ENCODE data around the gene SLX9.

The SLX9 gene

DNA sequence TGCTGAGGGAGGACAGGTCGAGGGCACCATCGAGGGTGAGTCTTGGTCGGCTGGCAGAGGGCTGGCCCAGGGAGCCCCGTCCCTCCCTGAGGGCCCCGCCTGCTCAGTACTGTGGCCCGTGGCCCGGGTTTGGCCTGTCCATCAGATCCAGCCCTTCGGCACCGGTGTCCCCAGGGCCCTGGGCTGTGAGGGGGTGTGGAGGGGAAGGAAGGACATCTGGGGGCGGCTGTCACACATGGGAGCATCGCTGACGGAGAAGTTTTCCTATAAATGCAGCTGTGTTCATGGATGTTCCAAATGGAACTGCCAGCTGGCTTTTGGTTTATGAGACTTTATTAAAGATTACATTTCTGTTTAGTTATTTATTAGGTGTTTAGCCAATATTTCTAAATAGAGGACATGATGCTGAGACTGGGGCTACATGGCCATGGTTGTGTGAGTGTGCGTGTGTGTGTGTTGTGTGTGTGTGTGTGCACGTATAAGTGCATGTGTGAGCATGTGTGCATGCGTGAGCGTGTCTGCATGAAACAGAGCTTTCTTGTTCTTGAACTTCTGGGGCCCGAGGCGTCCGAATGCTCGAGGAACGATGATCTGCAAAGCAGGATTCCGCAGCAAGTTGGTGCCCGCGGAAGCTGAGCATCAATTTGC is 54.3 kb downstream of the SLX9 start:
- DNase-seq: no peak

DNA sequence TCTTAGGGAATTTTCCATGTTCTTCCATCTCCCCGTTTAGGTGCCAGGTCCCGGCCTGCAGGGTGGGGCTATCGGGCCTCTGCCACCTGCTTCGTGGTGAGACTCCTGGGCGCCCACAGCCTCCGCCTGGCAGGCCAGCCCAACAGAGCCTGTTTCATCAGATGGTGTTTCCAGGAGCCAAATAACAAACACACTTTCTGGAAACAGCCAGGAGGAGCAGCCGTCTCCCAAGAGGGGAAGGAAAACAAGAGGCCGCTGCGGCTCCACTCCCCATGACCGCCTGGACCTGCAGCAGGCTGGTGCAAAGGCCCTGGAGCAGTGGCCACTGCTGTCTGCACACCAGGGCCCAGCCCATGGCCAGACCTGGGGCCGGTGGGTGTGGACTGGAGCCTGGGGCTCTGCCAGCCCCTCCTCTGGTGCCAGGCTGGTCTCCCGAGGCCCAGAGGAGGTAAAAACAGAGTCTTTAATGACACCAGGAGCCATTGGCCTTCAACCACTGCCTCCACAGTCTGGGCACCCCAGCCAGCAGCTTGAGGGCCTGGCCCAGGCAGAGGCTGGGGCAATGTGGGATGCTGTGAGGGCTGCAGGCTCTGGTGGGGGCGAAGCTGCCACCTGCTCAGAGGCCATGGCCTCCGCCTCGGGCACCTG is 55.0 kb downstream of the SLX9 start:
- no peak for DNase-seq

DNA sequence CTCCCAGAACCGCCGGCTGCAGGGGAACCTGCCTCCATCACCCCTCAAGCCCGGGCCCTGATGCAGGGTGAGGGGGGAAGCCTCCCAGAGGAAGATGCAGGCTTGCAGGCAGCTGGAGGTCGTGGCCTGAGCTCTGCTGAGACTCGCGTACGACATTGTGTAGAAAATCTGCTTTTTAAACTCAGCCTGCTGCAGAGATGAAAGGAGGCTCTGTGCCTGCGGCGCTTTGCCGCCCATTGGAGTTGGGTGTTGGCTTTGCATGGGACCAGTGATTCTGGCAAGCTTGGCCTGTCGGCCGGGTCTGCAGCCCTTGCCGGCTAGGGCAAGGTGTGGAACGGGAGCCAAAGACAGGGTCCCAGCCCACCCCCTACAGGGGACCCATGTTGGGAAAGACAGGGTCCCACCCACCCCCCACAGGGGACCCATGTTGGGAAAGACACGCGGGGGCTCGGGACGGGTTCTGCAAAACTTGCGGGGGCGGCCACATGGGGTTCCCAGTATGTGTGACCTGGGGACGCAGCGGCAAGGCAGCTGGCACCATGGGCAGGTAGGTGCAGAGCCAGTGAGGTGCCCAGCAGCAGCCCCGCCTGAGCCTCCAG is 55.6 kb downstream of the SLX9 start:
- no peak for DNase-seq

DNA sequence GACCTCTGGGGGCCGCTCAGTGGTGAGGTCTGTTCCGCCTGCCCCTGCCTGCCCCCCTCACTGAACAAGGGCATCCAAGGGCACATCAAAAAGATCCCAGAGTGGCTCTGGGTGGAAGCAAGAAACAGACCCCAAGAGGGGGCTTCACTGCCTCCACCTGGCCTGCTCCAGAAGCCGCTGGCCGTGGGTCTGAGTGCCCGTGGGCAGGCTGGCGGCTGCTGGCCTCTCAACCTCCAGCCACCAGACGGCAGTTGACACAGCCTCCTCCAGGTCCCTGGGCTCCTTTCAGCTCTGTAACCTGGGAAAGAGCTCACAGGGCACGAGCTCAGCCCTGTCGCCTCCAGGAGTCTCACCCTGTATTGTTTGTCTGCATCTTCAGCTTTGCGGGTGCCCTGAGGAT is 56.3 kb downstream of the SLX9 start:
- DNase-seq: no peak

DNA sequence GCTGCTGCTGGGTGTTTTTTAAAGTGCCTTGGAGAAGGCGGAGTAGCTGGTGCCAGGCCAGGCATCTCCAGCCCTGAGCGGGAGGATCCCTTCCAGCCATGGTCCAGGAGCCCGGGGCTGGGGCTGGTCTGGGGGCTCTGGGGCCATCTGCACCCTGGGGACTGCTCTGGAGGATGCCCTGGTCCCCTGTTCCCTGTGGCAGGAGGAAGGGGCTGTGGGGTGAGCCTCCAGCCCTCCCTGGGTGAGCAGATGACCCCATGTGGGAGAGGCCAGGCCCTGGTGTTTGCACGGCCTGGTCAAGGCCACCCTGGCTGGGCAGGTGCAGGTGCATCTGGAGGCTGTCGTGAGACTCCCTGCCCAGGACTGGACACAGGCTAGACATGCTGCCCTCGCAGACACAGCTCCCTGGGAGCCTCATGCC is 56.7 kb downstream of the SLX9 start:
- no peak for DNase-seq

DNA sequence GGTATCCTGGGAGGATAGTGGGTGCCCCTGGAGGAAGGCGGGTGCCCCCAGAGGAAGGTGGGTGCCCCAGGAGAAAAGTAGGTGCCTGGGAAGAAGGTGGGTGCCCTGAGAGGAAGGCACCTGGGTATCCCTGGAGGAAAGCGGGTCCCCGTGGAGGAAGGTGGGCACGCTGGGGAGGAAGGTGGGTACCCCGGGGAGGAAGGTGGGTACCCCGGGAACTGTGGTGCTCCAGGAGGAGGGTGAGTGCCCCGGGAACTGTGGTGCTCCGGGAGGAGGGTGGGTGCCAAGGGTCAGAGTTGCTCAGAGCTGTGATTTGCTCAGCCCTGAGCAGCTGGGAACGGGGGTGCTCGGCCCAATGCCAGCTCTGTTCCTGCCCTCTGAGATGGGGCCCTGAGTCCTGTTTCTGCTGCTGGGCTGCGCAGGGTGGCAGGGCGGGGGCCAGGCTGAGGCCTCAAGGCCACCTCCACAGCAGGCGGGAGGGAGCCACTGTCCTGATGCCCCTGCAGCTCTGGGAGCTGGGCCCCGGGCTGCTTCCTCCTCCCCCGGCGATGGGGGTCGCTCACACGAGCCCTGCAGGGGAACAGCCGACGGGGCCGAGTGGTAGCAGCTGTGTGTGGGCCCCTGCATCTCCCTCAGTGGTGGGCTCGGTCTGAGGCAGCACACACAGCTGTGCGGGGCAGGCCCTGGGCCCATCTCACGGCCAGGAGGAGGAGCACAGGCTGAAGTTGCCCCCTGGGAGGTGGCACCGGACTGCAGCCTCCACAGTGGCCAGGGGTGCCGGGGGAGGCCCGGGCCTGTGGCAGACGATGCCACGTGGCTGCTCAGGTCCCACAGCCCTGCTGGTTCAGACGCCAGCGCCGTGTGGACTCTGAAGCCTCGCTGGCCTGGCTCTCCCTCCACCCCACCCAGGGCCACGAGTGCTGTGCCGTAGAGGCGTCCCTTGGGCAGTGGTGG is 57.4 kb downstream of the SLX9 start:
- no peak for DNase-seq

DNA sequence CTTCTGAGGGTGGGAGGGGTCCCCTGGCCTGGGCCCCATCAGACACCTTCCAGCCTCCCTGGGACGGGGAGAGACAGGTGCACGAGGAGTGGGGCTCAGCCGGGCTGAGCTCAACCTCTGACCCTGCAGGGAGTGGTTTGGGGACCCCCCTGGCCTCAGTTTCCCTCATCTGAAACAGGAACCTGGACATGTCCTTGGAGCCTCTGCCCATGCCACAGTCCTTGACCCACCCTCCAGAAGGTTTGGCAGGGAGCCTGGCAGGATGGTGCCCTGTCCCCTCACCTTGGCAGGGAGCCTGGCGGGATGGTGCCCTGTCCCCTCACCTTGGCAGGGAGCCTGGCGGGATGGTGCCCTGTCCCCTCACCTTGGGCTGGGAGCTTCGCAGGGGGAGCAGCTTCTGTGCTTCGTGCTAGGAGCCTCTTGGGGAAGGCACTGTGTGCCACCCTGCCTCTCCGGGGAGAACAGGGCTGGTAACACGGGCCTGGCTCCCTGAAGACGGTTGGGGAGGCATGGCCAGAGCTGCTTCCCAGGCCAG is 58.3 kb downstream of the SLX9 start:
- DNase-seq: no peak

DNA sequence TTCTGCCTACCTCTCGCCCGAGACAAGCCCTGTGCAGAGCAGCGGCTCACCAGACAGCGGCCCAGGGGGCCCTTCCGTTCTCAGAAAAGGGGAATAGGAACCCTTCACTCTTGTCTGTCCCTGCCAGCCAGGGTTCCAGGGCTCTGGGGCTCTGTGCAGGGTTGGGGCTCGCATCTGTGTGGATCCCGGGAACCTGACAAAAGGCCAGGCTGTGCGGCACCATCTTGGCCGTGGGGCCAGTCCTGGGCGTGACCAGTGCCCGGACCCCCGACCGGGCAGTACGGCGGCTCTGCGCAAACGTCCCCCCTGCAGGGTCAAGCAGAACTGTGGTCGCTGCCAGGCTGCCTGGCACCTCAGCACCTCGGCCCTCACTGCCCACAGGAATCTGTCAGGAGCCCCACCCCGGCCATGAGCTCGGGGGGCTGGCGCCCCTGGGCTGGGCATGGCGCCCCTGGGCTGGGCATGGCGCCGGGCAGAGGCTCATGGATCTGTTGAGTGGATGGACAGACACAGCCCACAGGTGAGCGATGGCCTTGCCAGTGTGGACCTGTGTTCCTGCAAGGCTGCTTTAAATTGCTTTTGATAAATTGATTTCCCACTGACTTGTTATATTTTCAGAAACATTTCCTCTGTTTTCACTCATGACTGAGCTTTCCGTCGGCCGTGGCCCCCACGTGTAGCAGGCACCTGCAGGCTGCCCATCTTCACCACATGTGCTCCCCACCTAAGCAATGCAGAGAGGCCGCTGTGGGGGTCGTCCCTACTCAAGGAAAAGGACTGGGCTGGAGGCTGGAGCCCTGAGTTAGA is 59.0 kb downstream of the SLX9 start:
- no peak for DNase-seq

DNA sequence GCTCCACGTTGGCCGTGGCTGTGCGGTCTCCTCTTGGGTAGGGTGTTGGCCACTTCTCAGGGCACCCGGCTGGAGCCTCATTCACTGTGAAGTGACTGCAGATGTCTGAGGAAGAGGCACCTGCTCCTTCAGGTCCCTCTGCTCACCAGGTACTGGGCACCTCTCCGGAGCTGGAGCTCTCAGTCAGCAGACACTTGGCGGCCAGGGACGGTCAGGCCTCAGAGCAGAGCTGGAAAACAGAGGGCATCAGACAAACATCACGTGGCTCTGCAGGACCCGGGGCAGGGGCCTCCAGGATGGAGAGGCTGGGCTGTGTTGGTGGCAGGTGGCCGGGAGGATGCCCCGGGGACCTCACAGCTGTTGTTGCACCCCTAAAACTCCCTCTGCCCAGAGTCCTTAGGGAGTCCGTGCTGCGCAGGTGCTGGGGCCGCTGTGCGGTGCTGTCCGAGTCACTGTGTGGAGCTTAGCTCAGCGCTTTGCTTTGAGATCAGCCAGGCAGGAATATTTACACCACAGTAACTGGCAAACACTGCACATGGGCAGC is 59.7 kb downstream of the SLX9 start:
- no peak for DNase-seq

DNA sequence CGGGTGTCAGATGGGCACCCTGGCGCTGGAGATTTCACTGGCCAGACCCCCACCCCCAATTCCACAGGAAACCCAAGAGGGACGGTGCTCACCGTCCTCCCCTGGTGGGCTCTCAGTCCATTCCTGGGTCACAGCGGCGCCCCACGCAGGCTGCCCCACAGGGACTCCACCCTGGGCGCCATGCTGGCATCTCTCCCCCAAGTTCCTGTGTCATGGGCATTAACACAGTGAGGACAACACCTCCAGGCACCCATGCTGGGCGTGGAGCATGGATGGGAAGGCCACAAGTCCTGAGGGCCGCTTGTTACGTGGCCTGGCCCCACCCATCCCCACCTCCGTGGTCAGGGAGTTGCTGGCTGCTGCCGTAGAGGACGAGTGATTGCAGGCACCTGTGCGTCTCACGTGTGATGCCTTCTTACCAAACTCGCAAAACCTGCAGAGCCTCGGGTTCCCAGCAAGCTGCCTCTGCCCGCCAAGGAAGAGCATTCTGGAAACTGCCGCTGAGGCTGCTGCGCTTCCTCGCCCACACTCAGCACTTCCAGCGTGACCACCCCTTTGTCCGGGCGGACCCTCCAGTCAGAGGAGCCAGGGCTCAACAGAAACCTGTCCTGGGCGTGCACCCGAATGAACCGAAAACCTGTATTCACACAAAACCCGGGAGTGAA is 60.3 kb downstream of the SLX9 start:
- no peak for DNase-seq

DNA sequence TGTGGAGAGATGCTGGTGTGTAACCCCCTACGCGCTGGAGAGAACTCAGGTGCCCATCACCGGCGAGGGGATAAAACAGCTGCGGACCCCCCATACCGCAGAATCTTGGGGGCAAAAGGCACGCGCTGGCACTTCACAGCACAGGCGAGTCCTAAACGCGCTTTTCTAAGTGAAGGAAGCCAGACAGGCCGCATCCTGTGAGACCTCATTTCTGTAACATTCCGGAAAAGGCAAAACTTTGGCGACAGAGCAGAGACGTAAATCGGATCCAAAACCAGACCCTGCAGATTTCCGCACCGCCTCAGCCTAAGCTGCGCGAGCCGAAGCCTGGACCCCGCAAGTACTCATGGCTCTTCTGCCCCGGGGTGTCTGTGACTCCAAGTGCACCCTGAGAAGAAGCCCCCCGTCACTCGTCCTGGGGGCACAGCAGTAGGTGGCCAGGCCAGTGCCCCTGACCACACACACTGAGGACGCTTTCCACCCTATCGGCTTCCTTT is 60.9 kb downstream of the SLX9 start:
- no peak for DNase-seq

DNA sequence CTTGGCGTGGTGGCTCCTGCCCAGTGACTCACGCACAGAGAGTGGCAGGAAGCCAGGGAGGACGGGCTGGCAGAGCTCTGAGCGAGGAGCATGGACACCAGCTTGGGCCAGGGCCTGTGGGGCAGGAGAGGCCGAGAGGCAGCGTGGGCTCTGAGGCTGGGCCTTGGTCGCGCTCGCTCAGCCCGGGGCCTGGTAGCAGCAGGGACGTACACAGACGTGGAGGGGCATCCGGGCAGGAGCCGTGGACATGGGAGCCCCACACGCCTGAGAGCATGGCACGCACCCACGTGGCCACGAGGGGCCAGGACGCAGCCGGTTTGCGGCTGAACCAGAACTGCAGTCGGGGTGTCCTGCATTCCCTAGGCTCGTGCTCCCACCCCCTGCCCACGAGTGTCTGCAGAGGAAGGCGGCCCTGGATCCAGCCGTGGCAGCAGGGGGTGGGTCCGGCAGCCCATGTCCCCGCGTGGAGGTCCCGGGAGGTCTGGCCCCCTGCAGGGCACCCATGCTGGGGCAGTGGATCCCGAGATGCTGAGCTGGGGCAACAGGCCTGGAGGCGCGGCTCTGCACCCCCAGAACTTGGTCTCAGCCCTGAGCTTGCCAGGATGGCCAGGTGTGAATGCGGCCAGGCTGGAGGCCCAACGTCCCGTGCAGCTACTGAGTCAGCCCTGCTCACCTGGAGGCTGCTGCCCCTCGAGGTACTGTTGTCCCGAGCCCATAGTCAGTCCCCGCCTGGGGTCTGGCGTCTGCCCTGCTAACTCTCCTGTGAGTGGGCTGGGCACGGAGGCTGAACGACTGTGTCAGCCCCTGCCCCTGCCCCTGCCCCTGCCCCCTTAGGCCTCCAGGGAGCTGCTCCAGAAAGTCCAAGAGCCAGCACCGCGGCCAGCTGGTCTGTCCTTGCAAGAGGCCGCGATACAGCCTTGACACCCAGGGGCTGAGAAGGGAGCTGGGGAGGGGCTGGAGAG is 61.6 kb downstream of the SLX9 start:
- no peak for DNase-seq

DNA sequence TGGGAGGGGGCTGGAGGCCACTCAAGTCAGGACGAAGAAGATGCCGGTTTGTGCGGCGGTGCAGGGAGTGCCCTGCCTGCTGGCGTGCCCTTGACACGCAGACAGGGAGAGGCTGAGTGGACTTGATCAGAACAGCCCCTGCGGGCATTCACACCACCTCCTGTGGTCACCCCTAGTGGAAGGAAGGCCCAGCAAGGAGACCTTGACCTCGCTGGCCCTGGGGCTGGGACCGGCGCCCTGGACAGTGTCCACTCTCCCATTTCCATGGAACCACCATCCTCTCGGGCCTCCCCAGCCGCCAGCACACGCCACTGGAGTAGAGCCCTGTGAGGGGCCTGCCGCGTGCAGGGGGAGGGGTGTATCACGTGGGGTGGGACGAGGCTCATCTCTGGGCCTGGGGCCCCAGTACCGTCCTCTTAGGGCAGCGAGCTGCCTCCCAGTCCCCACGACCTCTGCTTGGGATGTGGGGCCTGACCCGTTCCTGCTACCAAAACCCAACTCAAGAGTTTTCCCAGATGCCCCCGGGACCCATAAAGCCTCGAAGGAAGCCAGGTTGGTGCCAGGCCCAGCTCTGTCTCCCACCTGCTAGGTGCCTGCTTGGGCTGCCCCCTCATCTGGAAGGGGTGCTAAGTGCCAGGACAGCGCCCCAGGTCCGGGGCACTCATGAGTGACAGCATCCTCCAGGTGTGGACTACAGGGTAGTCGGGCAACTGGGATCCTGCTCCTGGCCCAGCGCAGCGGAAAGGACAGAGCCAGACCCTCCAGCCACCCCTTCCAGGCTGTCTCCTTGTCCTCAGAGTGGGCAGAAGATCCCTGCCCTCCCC is 62.8 kb downstream of the SLX9 start:
- DNase-seq: no peak

DNA sequence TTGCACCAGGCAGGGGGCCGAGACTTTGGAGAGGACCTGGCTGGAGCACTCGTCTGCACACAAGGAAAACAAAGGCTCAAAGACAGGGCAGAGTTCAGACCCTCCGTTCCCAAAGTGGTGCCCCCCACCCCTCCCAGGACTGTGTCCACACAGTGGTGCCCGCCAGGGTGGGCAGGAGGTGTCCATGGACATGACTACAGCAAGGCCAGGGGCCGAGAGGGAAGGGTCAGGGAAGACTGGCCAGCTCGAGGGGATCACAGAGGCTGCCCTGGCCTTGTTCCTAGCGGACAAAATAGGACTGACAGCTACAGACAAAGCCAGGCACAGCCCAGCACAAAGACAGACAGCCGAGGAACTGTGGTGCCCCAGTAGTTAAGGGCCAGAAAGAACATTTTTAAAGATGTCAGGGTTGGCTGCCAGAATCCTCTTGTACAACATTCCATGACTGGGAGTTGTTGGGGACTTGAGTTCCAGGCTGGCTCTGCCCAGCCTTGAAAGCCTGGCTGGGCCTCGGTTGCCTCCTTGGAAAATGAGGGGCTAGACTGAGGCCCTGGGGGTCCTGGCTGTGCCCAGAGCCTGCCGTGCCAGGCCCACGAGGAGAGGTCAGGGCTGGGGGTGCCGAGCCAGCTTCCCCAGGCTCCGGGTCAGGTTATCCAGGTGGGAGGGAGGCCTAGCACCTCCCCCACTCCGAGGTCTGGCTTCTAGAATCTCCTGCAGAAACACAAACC is 63.7 kb downstream of the SLX9 start:
- DNase-seq: no peak

DNA sequence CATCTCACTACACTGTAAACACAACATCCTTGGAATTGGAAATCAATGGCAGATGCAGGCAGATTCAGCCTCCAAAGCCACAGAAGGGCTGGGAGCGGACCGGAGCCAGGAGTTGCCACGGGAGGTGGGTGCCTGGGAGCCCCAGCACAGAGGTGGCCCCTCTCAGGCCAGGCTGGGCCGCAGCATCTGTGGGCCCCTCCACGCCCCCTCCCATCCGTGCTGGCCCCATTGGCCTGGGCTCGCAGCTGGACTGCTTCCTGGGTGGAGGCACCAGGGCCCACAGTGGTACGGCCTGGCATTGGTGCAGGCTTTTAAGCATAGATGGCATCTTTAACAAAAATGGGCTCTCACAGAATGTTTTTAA is 64.2 kb downstream of the SLX9 start:
- no peak for DNase-seq

DNA sequence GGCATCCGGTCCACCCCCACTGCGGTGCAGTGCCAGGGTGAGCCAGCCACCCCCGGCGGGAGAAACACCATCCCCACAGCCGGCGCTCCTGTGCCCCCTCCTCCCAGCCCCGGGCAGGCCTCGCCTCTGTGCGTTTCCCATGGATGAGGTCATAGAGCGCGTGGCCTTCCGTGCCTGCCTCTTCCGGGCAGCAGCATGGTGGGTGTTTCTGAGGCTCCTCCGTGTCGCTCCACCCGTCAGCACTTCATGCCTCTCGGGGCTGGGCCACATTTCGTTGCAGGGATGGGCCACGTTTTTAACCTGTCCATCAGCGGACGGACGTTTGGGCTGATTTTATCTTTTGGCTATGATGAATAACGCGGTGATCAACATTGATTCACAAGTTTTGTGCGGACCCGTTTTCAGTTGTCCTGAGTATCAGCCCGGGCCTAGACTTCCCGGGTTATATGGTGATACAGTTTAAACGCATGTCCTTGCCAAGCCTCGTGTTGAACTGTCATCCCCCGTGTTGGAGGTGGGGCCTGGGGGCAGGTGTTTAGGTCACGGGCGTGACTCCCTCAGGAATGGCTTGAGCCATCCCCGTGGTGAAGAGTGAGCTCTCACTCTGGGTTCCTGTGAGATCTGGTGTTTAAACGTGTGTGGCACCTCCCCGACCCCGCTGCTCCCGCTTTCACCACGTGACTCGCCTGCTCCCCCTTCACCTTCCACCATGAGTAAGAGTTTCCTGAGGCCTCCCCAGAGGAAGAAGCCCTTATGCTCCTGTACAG is 64.8 kb downstream of the SLX9 start:
- DNase-seq: no peak

DNA sequence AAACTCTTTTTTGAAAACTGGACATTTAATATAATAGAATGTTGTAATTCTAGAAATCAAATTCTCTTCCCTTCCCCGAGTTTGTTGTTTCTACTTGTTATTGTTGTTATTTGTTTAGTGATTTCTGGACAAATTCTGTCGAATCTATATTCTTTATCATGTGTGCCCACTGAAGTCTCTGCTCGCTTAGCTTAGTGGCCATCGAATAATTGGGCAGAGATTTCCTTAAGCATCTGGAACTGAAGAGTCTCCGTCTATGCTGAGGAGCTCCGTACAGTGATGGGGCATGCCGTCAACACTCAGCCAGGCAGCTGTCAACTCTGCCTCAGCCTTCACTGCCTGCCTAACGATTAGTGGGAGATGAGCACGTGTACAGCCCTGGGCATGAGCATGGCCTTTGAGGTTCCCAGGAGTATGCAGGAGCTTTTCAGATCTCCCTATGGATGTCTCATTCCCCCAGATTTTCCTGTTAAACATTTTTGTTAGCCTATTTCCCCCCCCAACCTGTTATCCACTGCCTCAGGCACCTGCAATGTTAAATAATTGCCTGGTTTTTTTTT is 66.8 kb downstream of the SLX9 start:
- no peak for DNase-seq
